HG02588 (cell line): Measurements from ENCODE around the gene NFATC3.
A peak's percentile ranks its signal among the peaks of the same experiment; 100 is the strongest.

Source experiments
- ATAC-seq: cut with Tn5 transposase; IDR thresholded peaks from one replicate; pipeline ENCODE4 v1.9.1; 2021; ENCODE audit warnings: mild to moderate bottlenecking, moderate library complexity; ENCODE audit not compliant: unreplicated experiment

NFATC3 gene

GRCh38 chr16:68085259-68086071 is at the start of gene NFATC3:
Gene NFATC3 (plus strand): TSS chr16:68085370. CDS start chr16:68085682, 312 bp downstream.
- peak; percentile 52 for ATAC-seq

DNA sequence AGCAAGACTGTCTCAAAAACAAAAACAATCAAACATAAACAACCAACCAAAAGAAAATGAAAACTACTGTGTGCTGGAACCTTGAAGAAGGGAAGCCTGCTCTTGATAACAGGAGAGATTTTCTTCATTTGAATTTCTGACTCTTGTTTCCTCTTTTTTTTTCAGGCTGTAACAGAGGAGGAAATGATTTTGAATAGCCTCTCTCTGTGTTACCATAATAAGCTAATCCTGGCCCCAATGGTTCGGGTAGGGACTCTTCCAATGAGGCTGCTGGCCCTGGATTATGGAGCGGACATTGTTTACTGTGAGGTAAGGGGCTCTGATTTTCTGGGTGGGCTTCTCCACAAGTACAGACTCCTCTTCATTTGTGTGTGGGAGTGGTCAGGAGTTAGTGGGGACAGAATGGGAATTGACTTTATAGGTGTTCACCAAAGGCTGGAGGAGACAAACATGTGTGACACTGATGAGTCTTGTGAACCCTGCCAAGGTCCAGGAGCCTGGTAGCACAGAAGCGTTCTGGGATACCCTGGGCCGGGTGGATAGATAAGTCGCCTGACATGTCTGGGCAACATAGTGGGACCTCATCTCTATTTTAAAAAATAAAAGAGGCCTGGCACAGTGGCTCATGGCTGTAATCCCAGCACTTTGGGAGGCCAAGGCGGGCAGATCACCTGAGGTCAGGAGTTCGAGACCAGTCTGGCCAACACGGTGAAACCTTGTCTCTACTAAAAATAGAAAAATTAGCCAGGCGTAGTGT is 47.2 kb upstream of the NFATC3 start:
- no peak for ATAC-seq

GRCh38 chr16:68040506-68041288 is 44.5 kb upstream of the NFATC3 start:
- ATAC-seq = no peak

DNA sequence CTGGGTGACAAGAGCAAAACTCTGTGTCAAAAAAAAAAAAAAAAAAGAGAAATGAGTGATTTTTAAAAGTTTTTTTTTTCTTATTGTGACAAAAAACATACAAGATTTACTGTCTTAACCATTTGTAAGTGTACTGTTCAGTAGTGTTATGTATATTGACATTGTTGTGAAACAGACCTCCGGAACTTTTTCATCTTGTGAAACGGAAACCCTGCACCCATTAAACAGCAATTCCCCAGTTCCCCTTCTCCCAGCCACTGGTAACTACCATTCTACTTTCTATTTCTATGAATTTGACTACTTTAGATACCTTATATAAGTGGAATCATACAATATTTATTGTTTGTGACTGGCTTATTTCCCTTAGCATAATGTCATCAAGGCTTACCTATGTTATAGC is 43.4 kb upstream of the NFATC3 start:
- no peak for ATAC-seq

- no peak for ATAC-seq
Observed at GRCh38 chr16:68046106-68046505, 39.1 kb upstream of the NFATC3 start.

GRCh38 chr16:68047987-68048386 is 37.2 kb upstream of the NFATC3 start:
- ATAC-seq = no peak

GRCh38 chr16:68049449-68049848 is 35.7 kb upstream of the NFATC3 start:
- ATAC-seq = no peak

DNA sequence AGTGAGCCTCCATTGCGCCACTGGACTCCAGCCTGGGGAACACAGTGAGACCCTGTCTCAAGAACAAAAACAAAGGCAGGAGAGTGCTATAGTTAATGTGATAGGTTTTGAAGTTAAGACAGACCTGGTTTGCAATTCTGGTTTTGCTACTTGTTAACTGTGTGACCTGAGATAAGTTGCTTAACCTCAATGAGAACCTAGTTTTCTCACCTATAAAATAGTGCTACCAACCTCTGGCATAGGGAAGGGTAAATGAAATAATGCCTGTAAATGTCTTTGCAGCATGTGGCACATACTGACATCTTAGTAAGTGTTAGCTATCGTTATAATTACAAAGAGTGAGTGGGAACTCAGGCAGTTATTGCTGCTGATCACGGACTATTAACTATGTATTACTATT is 29.8 kb upstream of the NFATC3 start:
- ATAC-seq = no peak

DNA sequence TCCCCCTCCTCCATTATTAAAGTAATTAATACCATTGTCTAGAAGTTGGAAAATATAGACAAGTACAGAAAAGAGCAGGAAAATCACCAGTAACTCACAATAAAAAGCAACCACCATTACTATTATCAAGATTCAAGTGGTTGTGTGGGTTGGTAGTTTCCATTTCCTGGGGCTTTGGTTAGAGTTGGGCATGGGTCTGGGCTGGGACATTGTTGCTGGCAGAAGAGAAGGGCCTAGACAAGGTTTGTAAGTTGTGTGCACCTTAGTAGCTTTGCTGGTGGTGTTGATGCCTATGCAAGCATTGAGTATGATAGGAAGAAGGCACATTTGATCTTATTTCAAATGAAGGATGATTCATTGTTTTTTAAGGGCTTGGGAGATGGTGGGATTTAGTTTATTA is 25.4 kb upstream of the NFATC3 start:
- ATAC-seq = no peak

GRCh38 chr16:68061396-68061795 is 23.8 kb upstream of the NFATC3 start:
- no peak for ATAC-seq

DNA sequence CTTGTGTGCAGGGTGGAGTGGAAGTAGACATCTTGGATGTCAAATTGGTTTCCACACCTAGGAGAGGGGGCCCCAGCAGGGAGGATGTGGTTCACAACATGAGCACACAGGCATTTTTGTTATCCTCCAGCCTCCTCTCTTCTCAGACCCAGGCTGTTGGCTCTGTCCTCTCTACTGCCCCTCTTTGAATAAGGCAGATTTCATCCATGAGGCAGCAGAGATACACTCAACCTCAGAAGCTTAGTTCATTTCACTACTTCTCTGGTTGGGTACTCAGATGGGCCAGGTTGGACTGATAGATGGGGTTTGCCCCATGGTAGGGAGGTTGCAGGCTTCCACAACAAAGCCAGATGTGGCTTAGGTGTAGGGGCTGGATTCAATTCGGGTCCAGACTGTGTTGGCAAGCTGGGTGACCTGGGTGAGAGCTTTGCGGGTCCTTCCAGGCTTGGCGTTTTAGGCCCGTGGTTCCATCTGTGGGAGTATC is 22.2 kb upstream of the NFATC3 start:
- no peak for ATAC-seq

DNA sequence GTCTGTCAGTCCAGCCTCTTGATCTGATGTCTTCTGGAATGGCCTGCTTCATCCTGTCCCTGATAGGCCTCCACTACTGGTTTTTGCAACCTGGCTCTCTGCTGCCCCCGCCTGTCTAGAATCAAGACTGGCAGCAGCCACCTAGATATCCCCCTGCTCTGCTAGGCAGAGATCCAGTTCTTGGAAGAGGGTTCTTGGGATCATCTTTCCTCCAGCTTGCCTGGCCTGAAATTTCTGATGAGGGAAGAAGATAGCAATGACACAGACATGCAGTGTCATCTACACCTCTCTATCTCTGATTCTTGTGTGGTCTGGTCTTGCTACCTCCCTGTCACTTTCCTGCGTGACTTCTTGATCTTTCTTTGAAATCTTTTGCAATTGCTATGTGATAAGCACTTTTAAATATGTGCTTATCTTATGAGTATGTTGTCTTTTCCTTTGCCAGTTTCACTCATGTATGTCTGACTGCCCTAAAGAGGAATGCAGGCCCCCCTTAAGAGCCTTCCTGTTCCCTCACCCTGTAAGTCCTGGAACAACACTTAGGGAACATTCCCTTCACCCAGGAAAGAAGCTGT is 20.3 kb upstream of the NFATC3 start:
- ATAC-seq = no peak

DNA sequence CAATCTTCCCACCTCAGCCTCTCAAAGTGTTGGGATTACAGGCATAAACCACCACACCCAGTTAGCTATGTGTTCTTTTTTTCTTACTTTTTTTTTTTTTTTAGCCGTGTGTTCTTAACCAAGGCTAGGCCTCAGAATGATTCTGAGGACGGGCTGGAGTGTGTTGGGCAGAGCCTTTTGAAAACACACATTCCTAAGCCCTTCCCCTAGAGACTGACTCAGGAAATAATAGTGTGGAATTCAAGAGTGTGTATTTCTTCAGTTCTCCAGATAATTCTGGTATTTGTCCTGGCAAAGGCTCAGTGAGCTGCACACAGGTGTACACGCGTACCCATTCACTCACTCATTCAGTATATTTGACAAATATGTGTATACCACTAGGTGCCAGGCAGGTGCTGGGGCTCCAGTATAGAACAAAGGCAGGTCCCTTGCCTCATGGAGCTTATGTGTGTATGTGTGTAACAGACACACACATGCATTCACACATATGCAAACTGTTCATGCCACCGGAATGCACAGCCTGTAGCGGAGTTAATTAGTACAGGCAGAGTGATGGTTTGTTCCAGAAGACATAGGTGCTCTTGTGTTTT is 19.4 kb upstream of the NFATC3 start:
- no peak for ATAC-seq

DNA sequence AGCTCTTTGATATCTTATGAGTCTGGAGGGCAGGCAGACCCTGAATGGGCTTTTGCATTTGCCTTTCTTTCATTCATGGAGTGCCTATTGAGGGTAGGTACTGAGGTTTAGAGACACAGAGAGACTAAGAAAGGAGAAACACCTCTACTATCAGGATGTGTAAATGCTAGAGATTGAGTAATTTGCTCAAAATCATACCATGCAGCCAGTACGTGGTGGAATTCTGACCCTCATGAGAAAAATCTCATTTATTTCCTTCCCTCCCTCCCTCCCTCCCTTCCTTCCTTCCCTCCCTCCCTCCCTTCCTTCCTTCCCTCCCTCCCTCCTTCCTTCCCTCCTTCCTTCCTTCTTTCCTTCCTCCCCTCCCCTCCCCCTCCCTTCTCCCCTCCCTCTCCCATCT is 18.4 kb upstream of the NFATC3 start:
- ATAC-seq = no peak

DNA sequence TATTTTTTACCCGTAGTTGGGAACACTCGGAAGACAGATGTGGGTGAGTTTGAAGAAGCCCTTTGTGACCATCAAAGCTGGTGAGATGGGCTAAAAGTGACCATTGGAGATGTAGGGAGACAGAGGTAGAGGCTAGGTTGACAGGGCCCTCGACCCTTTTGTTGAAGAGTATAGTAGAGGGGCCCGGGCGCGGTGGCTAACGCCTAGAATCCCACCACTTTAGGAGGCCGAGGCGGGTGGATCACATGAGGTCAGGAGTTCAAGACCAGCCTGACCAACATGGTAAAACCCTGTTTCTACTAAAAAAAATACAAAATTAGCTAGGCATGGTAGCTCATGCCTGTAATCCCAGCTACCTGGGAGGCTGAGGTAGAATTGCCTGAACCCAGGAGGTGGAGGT is 16.2 kb upstream of the NFATC3 start:
- ATAC-seq = no peak

DNA sequence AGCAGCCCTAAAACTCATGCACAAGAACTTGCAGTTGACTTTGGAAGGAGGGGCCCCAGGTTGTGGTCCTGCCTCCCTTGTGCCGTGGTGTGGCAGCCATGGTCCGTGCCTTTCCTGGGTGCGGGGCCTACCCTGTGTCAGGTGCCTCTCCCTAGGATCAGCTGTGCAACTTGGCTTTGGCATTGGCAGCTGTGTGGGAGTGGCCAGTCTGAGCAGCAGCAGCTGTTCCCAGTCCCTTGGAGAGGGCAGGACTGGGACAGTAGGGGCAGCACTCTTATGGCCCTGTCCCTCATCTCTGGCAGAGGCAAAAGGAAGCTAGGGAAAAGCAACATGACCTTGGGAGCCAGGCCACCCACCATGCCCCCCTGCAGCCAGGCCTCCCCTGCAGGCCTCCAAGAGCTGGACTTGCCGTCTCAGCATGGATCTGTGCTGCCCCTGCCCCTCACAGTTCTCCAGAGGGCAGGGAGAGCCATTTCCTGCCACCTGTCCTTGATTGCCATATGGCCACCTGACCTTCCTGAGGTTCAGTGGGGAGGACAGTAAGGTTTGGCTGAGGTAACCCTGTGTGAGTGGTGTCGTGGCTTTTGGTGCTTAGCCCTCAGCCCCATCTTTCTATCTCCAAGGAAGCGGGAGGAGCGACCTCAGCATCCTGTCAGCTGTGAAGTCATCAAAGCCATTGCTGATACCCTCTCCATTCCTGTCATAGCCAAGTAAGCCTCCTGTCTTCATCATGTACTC is 15.5 kb upstream of the NFATC3 start:
- no peak for ATAC-seq

- no peak for ATAC-seq
Observed at GRCh38 chr16:68070249-68070730, 14.9 kb upstream of the NFATC3 start.

DNA sequence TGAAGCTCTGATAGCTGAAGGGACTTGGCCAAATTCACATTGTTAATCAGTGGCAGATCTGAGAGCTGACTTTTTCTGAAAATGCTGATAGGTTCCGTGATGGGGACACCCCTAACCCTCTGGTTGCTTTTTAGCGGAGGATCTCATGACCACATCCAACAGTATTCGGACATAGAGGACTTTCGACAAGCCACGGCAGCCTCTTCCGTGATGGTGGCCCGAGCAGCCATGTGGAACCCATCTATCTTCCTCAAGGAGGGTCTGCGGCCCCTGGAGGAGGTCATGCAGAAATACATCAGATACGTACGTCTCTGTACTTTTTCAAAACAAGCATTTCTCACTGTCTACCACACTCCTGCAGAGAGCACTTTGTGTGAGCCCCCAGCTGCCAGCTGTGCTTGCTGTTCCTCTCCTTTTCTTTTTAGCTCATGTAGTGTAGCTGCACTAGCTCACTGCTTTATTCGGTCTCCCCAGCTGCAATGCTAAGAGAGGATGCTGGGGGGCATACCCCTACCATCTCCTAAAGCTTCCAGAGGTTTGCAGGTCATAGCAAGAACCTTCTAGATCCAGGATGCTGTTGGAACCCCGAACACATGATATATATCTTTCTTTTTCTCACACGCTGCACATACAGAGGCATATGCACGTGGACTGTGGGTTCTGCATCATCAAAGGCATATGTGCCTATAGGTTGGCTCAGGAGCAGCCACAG is 14.2 kb upstream of the NFATC3 start:
- ATAC-seq = peak; percentile 33

GRCh38 chr16:68071518-68071901 is 13.7 kb upstream of the NFATC3 start:
- no peak for ATAC-seq
